Vagina (tissue), 2 donors: ENCODE results near the gene MACROD2. TPM values are rescaled to one million over a fixed set of nuclear protein-coding genes. Genes with fewer than 3 reads are reported as not detected.

Experiments used
- DNase-seq, 2 donors: peaks; one replicate each; pipeline ENCODE4 v3.0.0-alpha.2; 2017; ENCODE audit errors: extremely low spot score in 2 of 2
- H3K27ac ChIP-seq: fragments of 200-600 bp; sonication (generic); one replicate; pipeline ENCODE4 v1.5.1; 2019
- H3K27me3 ChIP-seq: fragments of 200-600 bp; sonication (generic); one replicate; pipeline ENCODE4 v1.5.1; 2019
- H3K36me3 ChIP-seq, 2 donors: fragments of 200-600 bp; sonication (generic); one replicate each; pipeline ENCODE4 v1.5.1; 2017 to 2019
- H3K4me1 ChIP-seq: fragments of 200-600 bp; sonication (generic); one replicate; pipeline ENCODE4 v1.5.1; 2019
- H3K4me3 ChIP-seq, 2 donors: fragments of 200-600 bp; sonication (generic); 1 replicate in 1 of 2; 2 replicates in 1 of 2; pipeline ENCODE4 v1.5.1; 2016 to 2019
- H3K9me3 ChIP-seq: fragments of 200-600 bp; sonication (generic); one replicate; pipeline ENCODE4 v1.5.1; 2019
- POLR2A ChIP-seq, 2 donors: fragments of 450-650 bp; IDR thresholded peaks; one replicate each; pipeline ENCODE4 v1.6.1; 2017; ENCODE audit warnings: antibody characterized with exemption in 2 of 2, mild to moderate bottlenecking in 2 of 2, moderate library complexity in 2 of 2
- POLR2AphosphoS5 ChIP-seq, 2 donors: sonication (generic); formaldehyde crosslinking; IDR thresholded peaks; one replicate each; pipeline ENCODE4 v1.9.0; 2017; ENCODE audit warnings: antibody characterized with exemption in 2 of 2, mild to moderate bottlenecking in 2 of 2, low read depth in 1 of 2; ENCODE audit not compliant: insufficient read depth in 1 of 2
- intact Hi-C: fragments of 100-400 bp; cut with DNase I; formaldehyde crosslinking; loops from one replicate; pipeline ENCODE4 v1.15.1; 2023
- total RNA-seq: library from RNA; depleted of rRNA; stranded (reverse); fragments of >200 nt; gene quantifications from one replicate; pipeline ENCODE4 v1.2.3, GENCODE V29; 2016
- TF ChIP-seq, protein P1 (sequence below), 3 experiments: fragments of 450-650 bp in 2 of 3; fragments of 200-600 bp in 1 of 3; sonication (generic) in 1 of 3; IDR thresholded peaks; one replicate each; pipeline ENCODE4 v1.5.1; 2017 to 2019; ENCODE audit warnings: antibody characterized with exemption in 3 of 3, mild to moderate bottlenecking in 2 of 3, moderate library complexity in 2 of 3

Gene MACROD2
- total RNA-seq, 1 donor from 2014 or later, result 12.5 TPM

DNA sequence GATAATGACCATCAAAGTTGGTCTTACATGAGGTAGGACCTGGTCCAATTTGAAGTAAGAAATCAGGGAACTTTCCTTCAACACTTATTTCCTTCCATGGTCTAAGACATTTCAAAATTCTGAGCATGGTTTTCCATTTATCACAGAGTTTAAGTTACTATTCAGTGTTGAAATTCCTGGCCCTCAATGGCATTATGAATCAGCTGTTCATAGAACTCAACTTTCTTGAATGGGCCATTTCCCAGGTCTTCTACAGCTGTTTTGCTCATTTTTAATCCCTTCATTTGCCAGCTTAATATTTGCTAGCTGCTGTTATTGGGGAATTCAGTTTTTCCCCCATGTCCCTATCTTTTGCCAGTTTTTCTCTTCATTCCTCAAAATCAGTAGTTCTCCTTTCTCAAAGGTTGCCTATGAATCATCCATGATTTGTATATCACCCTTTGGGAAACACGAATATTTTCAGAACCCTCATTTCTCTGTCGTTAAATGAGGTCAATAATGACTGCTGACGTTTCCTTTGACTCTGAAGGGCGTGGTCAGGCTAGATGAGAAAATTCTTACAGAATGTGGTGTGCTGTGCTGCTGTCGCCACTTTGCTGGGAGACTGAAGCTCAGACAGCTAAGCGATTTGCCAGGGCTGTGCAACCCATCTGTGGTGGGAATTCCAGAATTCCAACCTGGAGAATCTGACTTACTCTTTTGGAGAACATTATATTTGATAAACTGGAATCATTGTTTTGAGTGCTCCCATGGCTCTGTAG lies 558.6 kb downstream of the MACROD2 start:
- Histone ChIP-seq H3K27me3 (no peaks in the 10 kb centered on the region), H3K4me1 (no peaks in the 10 kb centered on the region), H3K9me3 (no peaks in the 10 kb centered on the region), H3K4me3 (no peak overlapping the region), H3K36me3 (no peaks in the 10 kb centered on the region), H3K27ac (no peak overlapping the region)
- TF ChIP-seq, protein P1, sequence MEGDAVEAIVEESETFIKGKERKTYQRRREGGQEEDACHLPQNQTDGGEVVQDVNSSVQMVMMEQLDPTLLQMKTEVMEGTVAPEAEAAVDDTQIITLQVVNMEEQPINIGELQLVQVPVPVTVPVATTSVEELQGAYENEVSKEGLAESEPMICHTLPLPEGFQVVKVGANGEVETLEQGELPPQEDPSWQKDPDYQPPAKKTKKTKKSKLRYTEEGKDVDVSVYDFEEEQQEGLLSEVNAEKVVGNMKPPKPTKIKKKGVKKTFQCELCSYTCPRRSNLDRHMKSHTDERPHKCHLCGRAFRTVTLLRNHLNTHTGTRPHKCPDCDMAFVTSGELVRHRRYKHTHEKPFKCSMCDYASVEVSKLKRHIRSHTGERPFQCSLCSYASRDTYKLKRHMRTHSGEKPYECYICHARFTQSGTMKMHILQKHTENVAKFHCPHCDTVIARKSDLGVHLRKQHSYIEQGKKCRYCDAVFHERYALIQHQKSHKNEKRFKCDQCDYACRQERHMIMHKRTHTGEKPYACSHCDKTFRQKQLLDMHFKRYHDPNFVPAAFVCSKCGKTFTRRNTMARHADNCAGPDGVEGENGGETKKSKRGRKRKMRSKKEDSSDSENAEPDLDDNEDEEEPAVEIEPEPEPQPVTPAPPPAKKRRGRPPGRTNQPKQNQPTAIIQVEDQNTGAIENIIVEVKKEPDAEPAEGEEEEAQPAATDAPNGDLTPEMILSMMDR (IDR thresholded peaks at IDR 0.05), result no peak
- no peak for TF ChIP-seq POLR2AphosphoS5 (IDR thresholded peaks at IDR 0.05; ENCODE audit: insufficient read depth in 1 of 2, low read depth in 1 of 2)
- intact Hi-C loops, result no loop called here
- DNase-seq, result no peak

DNA sequence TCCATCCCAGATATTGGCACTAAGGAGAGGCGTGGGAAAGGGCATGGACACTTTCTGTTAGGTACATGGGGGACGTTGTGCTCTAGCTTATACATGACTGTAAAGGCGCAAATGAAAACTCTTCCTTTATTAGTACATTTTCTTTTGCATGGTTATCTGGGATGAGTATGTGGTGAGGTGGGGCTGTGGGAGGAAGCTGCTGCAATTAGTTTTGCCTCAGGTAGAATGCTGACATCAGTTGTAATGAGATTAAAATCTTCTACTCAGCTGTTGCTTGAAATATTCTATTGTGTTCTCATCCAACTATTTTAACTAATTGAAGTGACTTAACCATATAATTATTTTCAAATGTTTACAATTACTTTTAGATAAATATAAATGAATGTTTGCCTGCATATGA lies 560.4 kb downstream of the MACROD2 start:
- H3K4me1 ChIP-seq, result no peaks in the 10 kb centered on the region
- no peaks in the 10 kb centered on the region for H3K27me3 ChIP-seq
- intact Hi-C loops, result no loop called here
- no peaks in the 10 kb centered on the region for H3K9me3 ChIP-seq
- no peak overlapping the region for H3K27ac ChIP-seq
- H3K4me3 ChIP-seq, result no peak overlapping the region
- no peaks in the 10 kb centered on the region for H3K36me3 ChIP-seq
- DNase-seq, result no peak
- no peak for TF ChIP-seq POLR2AphosphoS5 (IDR thresholded peaks at IDR 0.05; ENCODE audit: insufficient read depth in 1 of 2, low read depth in 1 of 2)
- TF ChIP-seq, protein P1 (IDR thresholded peaks at IDR 0.05), result no peak
- TF ChIP-seq POLR2A (IDR thresholded peaks at IDR 0.05), result no peak

DNA sequence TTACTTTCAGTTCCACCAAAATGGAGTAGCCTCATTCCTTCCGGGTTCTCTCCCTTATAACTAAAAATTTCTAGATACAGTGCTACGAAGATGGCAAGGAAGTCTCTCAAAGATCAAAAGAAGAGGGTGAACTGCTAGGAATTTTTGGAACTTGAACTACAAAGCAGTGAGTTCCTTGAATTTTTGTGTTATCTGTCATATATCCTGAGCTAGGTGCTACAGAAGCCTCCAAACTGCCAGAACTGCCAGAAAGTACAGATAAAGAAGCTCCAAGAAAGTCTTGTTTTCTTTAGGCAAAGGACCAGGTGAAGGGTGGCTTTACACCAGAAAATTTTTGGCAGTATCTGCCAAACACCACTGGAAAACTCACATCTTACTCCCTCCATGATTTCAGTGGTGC lies 560.9 kb downstream of the MACROD2 start:
- H3K9me3 ChIP-seq, result no peaks in the 10 kb centered on the region
- TF ChIP-seq, protein P1 (IDR thresholded peaks at IDR 0.05), result no peak
- TF ChIP-seq POLR2AphosphoS5 (IDR thresholded peaks at IDR 0.05; ENCODE audit: insufficient read depth in 1 of 2, low read depth in 1 of 2) (no peak), POLR2A (IDR thresholded peaks at IDR 0.05) (no peak)
- intact Hi-C loops, result no loop called here

DNA sequence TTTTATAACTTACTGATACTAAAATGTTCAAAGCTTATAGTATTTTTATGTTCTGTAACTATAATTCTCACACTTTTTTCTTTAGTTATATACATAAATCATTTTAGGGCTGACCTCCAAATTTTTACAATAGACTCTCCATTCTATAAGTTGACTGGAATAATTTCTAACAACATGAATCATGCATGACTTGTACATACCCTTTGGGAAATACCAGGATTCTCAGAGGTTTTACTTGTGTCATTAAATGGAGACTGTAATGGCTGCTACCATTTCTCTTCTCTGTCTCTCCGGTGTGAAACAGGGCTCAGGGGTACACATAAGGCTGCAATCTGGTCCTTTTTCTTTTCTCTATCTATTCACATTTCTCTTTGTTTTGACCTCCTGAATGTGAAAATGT lies 564.3 kb downstream of the MACROD2 start:
- no peaks in the 10 kb centered on the region for H3K27me3 ChIP-seq
- intact Hi-C loops, result no loop called here
- no peaks in the 10 kb centered on the region for H3K9me3 ChIP-seq
- no peak for DNase-seq
- no peaks in the 10 kb centered on the region for H3K4me1 ChIP-seq
- H3K27ac ChIP-seq, result no peak overlapping the region
- TF ChIP-seq, protein P1 (IDR thresholded peaks at IDR 0.05), result no peak
- TF ChIP-seq POLR2A (IDR thresholded peaks at IDR 0.05) (no peak), POLR2AphosphoS5 (IDR thresholded peaks at IDR 0.05; ENCODE audit: insufficient read depth in 1 of 2, low read depth in 1 of 2) (no peak)
- H3K4me3 ChIP-seq, result no peak overlapping the region
- no peaks in the 10 kb centered on the region for H3K36me3 ChIP-seq

More for the DNA sequence above, 560.9 kb downstream of the MACROD2 start:
- DNase-seq, result no peak
- H3K4me3 ChIP-seq, result no peak overlapping the region
- no peaks in the 10 kb centered on the region for H3K36me3 ChIP-seq
- H3K27ac ChIP-seq, result no peak overlapping the region
- no peaks in the 10 kb centered on the region for H3K27me3 ChIP-seq
- no peaks in the 10 kb centered on the region for H3K4me1 ChIP-seq

DNA sequence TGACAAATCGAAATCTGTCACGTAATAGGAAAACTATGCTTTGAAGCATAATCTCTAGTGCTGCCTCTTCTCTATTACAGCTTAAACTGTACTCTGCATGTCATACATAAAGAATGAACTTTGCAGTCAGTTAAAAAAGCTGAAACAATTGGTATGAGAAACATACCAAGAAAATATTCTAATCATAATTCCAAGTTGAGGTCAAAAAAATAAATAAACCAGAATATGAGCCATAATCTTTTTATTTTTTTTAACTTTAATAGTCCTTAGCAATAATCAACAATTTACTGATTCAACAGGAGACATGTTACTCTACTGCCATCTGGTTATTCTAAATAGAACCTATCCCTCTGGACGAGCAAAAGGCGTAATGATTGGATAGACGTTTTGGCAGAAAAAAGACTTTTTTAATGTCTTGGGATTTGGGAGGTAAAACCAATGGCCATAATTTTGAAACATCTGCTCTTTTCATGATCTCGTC lies 566.5 kb downstream of the MACROD2 start:
- no peak overlapping the region for H3K27ac ChIP-seq
- no peaks in the 10 kb centered on the region for H3K4me1 ChIP-seq
- TF ChIP-seq, protein P1 (IDR thresholded peaks at IDR 0.05), result no peak
- TF ChIP-seq POLR2A (IDR thresholded peaks at IDR 0.05), result no peak
- TF ChIP-seq POLR2AphosphoS5 (IDR thresholded peaks at IDR 0.05; ENCODE audit: insufficient read depth in 1 of 2, low read depth in 1 of 2), result no peak
- no peaks in the 10 kb centered on the region for H3K36me3 ChIP-seq
- H3K9me3 ChIP-seq, result peaks cover 4% of the 10 kb centered on the region
- DNase-seq, result no peak
- intact Hi-C loops, result no loop called here
- no peaks in the 10 kb centered on the region for H3K27me3 ChIP-seq
- H3K4me3 ChIP-seq, result no peak overlapping the region
